Endothelial cell of umbilical vein (primary cell): ENCODE results near the gene RABGGTA. TPM values are rescaled to one million over a fixed set of nuclear protein-coding genes. Genes with fewer than 3 reads are reported as not detected.

Source experiments
- BruUV-seq: library from RNA; stranded (reverse); fragments of 400-500 nt; replicated peaks from 2 replicates; lab custom pipeline; 2021; lab: Mats Ljungman, UMichigan
- CTCF ChIA-PET: fragments of 300-600, 350-600 bp; sonication (Branson Sonifier 250); formaldehyde crosslinking; loops from one replicate; lab custom pipeline; 2021; ENCODE audit warnings: antibody characterized with exemption, inconsistent platforms; lab: Charles Lee
- POLR2A ChIA-PET: fragments of 300-600, 350-600 bp; sonication (Branson Sonifier 250); formaldehyde crosslinking; loops from one replicate; lab custom pipeline; 2021; ENCODE audit warnings: antibody characterized with exemption, inconsistent platforms; lab: Charles Lee
- DNase-seq: peaks from one replicate; pipeline ENCODE4 v3.0.0-alpha.2; 2011; ENCODE audit warnings: low read depth, low spot score
- FAIRE-seq: peaks from 2 replicates; lab custom pipeline; 2011; peaks lifted over from hg19 to GRCh38; lab: Jason Lieb, UNC
- H2AFZ ChIP-seq: 2 replicates; pipeline ENCODE4 v1.6.0; 2012; ENCODE audit warnings: low read depth, low read length, control low read depth, inconsistent platforms
- H3K27ac ChIP-seq: 2 replicates; pipeline ENCODE4 v1.5.1; 2011; ENCODE audit warnings: low read depth, mild to moderate bottlenecking, control low read depth, low read length, moderate library complexity; ENCODE audit not compliant: insufficient read depth
- H3K27me3 ChIP-seq, 2 experiments: 2 replicates each; pipeline versions ENCODE4 v1.6.0 to v1.6.1; 2011; ENCODE audit warnings: low read length in 2 of 2, mixed read lengths in 1 of 2; ENCODE audit not compliant: control insufficient read depth in 2 of 2, insufficient read depth in 2 of 2
- H3K36me3 ChIP-seq, 2 experiments: 2 replicates in 1 of 2; 3 replicates in 1 of 2; pipeline ENCODE4 v1.5.1; 2011; ENCODE audit warnings: low read length in 2 of 2, mild to moderate bottlenecking in 1 of 2, moderate library complexity in 1 of 2; ENCODE audit not compliant: control insufficient read depth in 2 of 2, insufficient read depth in 2 of 2; ENCODE audit errors: extremely low read depth in 1 of 2
- H3K4me1 ChIP-seq: 3 replicates; pipeline ENCODE4 v1.5.1; 2011; ENCODE audit warnings: mild to moderate bottlenecking, low read length; ENCODE audit not compliant: control insufficient read depth, insufficient read depth; ENCODE audit errors: extremely low read depth
- H3K4me2 ChIP-seq: 2 replicates; pipeline ENCODE4 v1.6.1; 2011; ENCODE audit warnings: low read length, control low read depth, mixed read lengths; ENCODE audit not compliant: insufficient read depth
- H3K4me3 ChIP-seq, 3 experiments: fragments of 200-600 bp in 1 of 3; sonication (generic), shearing (Covaris generic) in 1 of 3; replicated peaks in 1 of 3; 2 replicates each; pipeline ENCODE4 v1.5.1; 2011 to 2016; ENCODE audit warnings: control low read depth in 3 of 3, low read length in 3 of 3, mild to moderate bottlenecking in 2 of 3, inconsistent platforms in 1 of 3, low read depth in 1 of 3, moderate library complexity in 1 of 3; ENCODE audit not compliant: insufficient read depth in 1 of 3
- H3K79me2 ChIP-seq: 2 replicates; pipeline ENCODE4 v1.6.0; 2012; ENCODE audit warnings: low read length, inconsistent platforms; ENCODE audit not compliant: control insufficient read depth, insufficient read depth
- H3K9ac ChIP-seq: replicated peaks from 2 replicates; pipeline ENCODE3; 2011; ENCODE audit warnings: low read length, control low read depth; ENCODE audit not compliant: insufficient read depth; ENCODE audit errors: extremely low read depth
- H3K9me1 ChIP-seq: replicated peaks from 3 replicates; pipeline ENCODE4 v1.6.0; 2011; ENCODE audit warnings: mild to moderate bottlenecking, low read length; ENCODE audit not compliant: control insufficient read depth, insufficient read depth; ENCODE audit errors: extremely low read depth
- H3K9me3 ChIP-seq: replicated peaks from 2 replicates; pipeline ENCODE4 v1.5.1; 2012; ENCODE audit warnings: low read length, inconsistent platforms; ENCODE audit not compliant: control insufficient read depth, insufficient read depth
- H4K20me1 ChIP-seq: replicated peaks from 2 replicates; pipeline ENCODE3; 2011; ENCODE audit warnings: mild to moderate bottlenecking, low read length; ENCODE audit not compliant: control insufficient read depth, insufficient read depth; ENCODE audit errors: extremely low read depth
- CTCF ChIP-seq, 2 donors: IDR thresholded peaks; 1 replicate in 1 of 2; 2 replicates in 1 of 2; pipeline ENCODE4 v1.5.1; 2011; ENCODE audit warnings: low read length in 2 of 2, mild to moderate bottlenecking in 2 of 2, moderate library complexity in 2 of 2, control low read depth in 1 of 2, inconsistent platforms in 1 of 2, low read depth in 1 of 2; ENCODE audit not compliant: insufficient read depth in 1 of 2; ENCODE audit errors: extremely low read depth in 1 of 2
- EZH2 ChIP-seq: IDR thresholded peaks from 2 replicates; pipeline ENCODE4 v1.6.1; 2012; ENCODE audit warnings: borderline replicate concordance, low read depth, mild to moderate bottlenecking, moderate library complexity, low read length, inconsistent platforms; ENCODE audit not compliant: severe bottlenecking
- FOS ChIP-seq: IDR thresholded peaks from 2 replicates; pipeline ENCODE4 v1.6.1; 2011; ENCODE audit warnings: mild to moderate bottlenecking, low read length, moderate library complexity, borderline replicate concordance; ENCODE audit not compliant: insufficient read depth
- GATA2 ChIP-seq: IDR thresholded peaks from 2 replicates; pipeline ENCODE4 v1.7.0; 2011; ENCODE audit warnings: low read depth, mild to moderate bottlenecking, moderate library complexity, mixed read lengths, low read length; ENCODE audit not compliant: insufficient read length, insufficient read depth
- JUN ChIP-seq: IDR thresholded peaks from 2 replicates; pipeline ENCODE4 v1.6.1; 2011; ENCODE audit warnings: borderline replicate concordance, low read depth; ENCODE audit not compliant: insufficient read length, insufficient read depth
- MAX ChIP-seq: IDR thresholded peaks from 2 replicates; pipeline ENCODE4 v1.6.1; 2011; ENCODE audit not compliant: insufficient read depth, insufficient read length
- MYC ChIP-seq: IDR thresholded peaks from one replicate; pipeline ENCODE4 v1.6.1; 2011; ENCODE audit warnings: mild to moderate bottlenecking, low read depth, low read length
- POLR2A ChIP-seq: IDR thresholded peaks from 2 replicates; pipeline ENCODE4 v1.6.1; 2012; ENCODE audit warnings: low read depth, mild to moderate bottlenecking, control low read depth, low read length
- POLR2AphosphoS5 ChIP-seq: IDR thresholded peaks from 2 replicates; pipeline ENCODE4 v1.6.1; 2012; ENCODE audit warnings: low read depth, mild to moderate bottlenecking, control low read depth, low read length, moderate library complexity; ENCODE audit not compliant: insufficient read depth
- dilution Hi-C: fragments of 300-500 bp; cut with MboI; formaldehyde crosslinking; loops from one replicate; pipeline ENCODE4 v1.15.0; 2019; ENCODE audit warnings: low sequenced_read_pairs; ENCODE audit not compliant: extremely low pct_ligation_motif_present
- intact Hi-C: fragments of 100-400 bp; cut with micrococcal nuclease; formaldehyde crosslinking; loops from one replicate; pipeline ENCODE4 v1.10.0; 2022
- polyA plus RNA-seq, 4 experiments: library from polyadenylated mRNA; depleted of rRNA in 3 of 4; stranded (reverse) in 3 of 4; unstranded in 1 of 4; fragments of >200 nt; gene quantifications; 2 replicates each; pipeline versions ENCODE4 v1.2.1 to v1.2.3, GENCODE V29; 2011 to 2012; ENCODE audit warnings: missing spikeins in 1 of 4
- total RNA-seq: library from RNA; stranded (reverse); gene quantifications from 2 replicates; pipeline ENCODE4 v1.2.3, GENCODE V29; 2021

Gene RABGGTA
- total and polyA plus RNA-seq, 2 donors (not counting 3 experiments of a cell fraction or from before 2014, with no cell fraction given) = 29.3 to 80.1 TPM

- no peaks in the 10 kb centered on the region for H3K27me3 ChIP-seq
- H3K9me1 ChIP-seq = no peaks in the 10 kb centered on the region
- dilution Hi-C loops (no loop called here), intact Hi-C loops (no loop called here)
- no peak overlapping the region for H3K9ac ChIP-seq
- no peak overlapping the region for H3K4me3 ChIP-seq
- H3K36me3 ChIP-seq = peaks cover under 1 to 3% of the 10 kb centered on the region in 2 experiments
- H4K20me1 ChIP-seq = no peaks in the 10 kb centered on the region
- TF ChIP-seq MYC = no peak
- TF ChIP-seq GATA2 = no peak
- TF ChIP-seq FOS = no peak
- no peak for TF ChIP-seq POLR2AphosphoS5
- no peak for TF ChIP-seq JUN
- no peak for TF ChIP-seq POLR2A
- TF ChIP-seq MAX = no peak
- no peak for TF ChIP-seq CTCF (IDR thresholded peaks at IDR 0.05; ENCODE audit: extremely low read depth in 1 of 2, insufficient read depth in 1 of 2, low read depth in 1 of 2, low read length in 2 of 2)
- no peak for TF ChIP-seq EZH2
- no peaks in the 10 kb centered on the region for H3K79me2 ChIP-seq
- CTCF ChIA-PET = interaction anchor here (1.1 to 3.6 kb wide), 2 partner anchors 9 to 24 kb away, joined by 5 to 21 read pairs; no protein-coding TSS in a partner anchor
- no peak overlapping the region for H3K27ac ChIP-seq
- POLR2A ChIA-PET = no interaction called here
- H3K4me1 ChIP-seq = peaks cover 9% of the 10 kb centered on the region
- no peaks in the 10 kb centered on the region for H3K9me3 ChIP-seq
- no TSS peak for BruUV-seq
- DNase-seq (no peak), FAIRE-seq (no peak)
- H3K4me2 ChIP-seq = no peak overlapping the region
- no peak overlapping the region for H2AFZ ChIP-seq
These were observed 2.7 kb upstream of the RABGGTA start for GRCh38 chr14:24274101-24274543.
